ENCODE results near the gene CCDC169. TPM values are rescaled to one million over a fixed set of nuclear protein-coding genes. Genes with fewer than 3 reads are reported as not detected.
"Not testable (repeated sequence)": the region's sequence is repeated elsewhere in the genome, so short reads cannot be mapped to it uniquely, and the experiment has no call there.

CCDC169 gene
- total RNA-seq, 1 experiment from 2014 or later = not detected

DNA sequence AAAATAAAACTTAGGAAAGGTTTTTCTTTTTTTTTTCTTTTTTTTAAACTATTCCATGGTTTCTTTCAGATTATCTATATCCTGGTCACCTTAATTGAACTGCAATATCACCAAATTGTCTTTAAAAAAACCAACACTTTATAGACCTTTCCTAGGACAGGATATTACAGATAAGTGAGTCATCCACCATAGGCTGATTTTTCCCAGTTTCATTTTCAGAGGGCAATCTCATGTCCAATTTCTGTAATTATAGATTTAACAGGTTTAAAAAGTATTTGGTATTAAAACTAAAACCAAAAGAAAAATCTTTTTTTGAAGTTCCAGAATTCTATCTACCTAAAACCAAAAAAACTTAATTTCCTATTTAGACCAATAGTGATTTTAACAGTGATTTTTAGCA lies 35.4 kb upstream of the CCDC169 start:
- no peak overlapping the region for H3K4me3 ChIP-seq (replicated peaks in 1 of 2; ENCODE audit: low read depth in 1 of 2, low read length in 2 of 2)
- H2AFZ ChIP-seq (ENCODE audit: low read depth, low read length, poor library complexity, severe bottlenecking) = no peak overlapping the region
- no peaks in the 10 kb centered on the region for H3K9me2 ChIP-seq (ENCODE audit: insufficient read depth)
- no peak overlapping the region for H3K27ac ChIP-seq (ENCODE audit: low read depth, low read length)
- intact Hi-C loops (cut with micrococcal nuclease) = no loop called here
- H3K9me3 ChIP-seq (ENCODE audit: control insufficient read depth in 1 of 2, insufficient read depth in 1 of 2, low read depth in 1 of 2, low read length in 2 of 2) = peaks cover 0 to 32% of the 10 kb centered on the region in 2 experiments; a peak in 1 of 4 replicates
- ChIA-PET POLR2A (no interaction called here), CTCF (no interaction called here), RAD21 (ENCODE audit: low non-redundant PET in 1 of 2, low total read pairs in 2 of 2, uncharacterized antibody in 2 of 2, unreplicated experiment in 2 of 2) (no interaction called here)
- TF ChIP-seq SP1 (IDR thresholded peaks at IDR 0.05; ENCODE audit: low read depth) (no peak), EGR1 (IDR thresholded peaks at IDR 0.05; ENCODE audit: low read depth) (no peak), EZH2phosphoT487 (IDR thresholded peaks at IDR 0.05; ENCODE audit: borderline replicate concordance) (no peak), POLR2AphosphoS5 (IDR thresholded peaks at IDR 0.05; ENCODE audit: low read depth, low read length) (no peak), ZFX (IDR thresholded peaks at IDR 0.05) (no peak), FOSL1 (IDR thresholded peaks at IDR 0.05; ENCODE audit: low read depth) (no peak), YY1 (IDR thresholded peaks at IDR 0.05; ENCODE audit: extremely low read depth, insufficient replicate concordance, low read depth, low read length) (no peak)
- TF ChIP-seq, protein P1, sequence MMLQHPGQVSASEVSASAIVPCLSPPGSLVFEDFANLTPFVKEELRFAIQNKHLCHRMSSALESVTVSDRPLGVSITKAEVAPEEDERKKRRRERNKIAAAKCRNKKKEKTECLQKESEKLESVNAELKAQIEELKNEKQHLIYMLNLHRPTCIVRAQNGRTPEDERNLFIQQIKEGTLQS (IDR thresholded peaks at IDR 0.05) = no peak
- DNase-seq (ENCODE audit: low read depth, low spot score) = no peak
- H3K36me3 ChIP-seq (ENCODE audit: control insufficient read depth in 1 of 2, insufficient read depth in 2 of 2, low read length in 2 of 2) = no peaks in the 10 kb centered on the region
- no peak overlapping the region for H3K4me2 ChIP-seq (ENCODE audit: low read length)
- no peak overlapping the region for H3K9ac ChIP-seq (ENCODE audit: low read length)
- no peaks in the 10 kb centered on the region for H3K27me3 ChIP-seq (ENCODE audit: insufficient read depth, low read length)
- H3K4me1 ChIP-seq (ENCODE audit: control insufficient read depth in 1 of 2, insufficient read depth in 2 of 2, low read length in 2 of 2) = no peaks in the 10 kb centered on the region
- no peak for ATAC-seq
- no TSS peak for BruUV-seq (replicated peaks)
- H3K79me2 ChIP-seq (ENCODE audit: insufficient read depth, low read length) = no peaks in the 10 kb centered on the region
- H4K20me1 ChIP-seq (ENCODE audit: insufficient read depth) = no peaks in the 10 kb centered on the region

GRCh38 chr13:36332255-36332654 lies 34.6 kb upstream of the CCDC169 start:
- H3K9ac ChIP-seq (ENCODE audit: low read length); H3K79me2 ChIP-seq (ENCODE audit: insufficient read depth, low read length); intact Hi-C loops (cut with micrococcal nuclease); H3K9me2 ChIP-seq (ENCODE audit: insufficient read depth); H4K20me1 ChIP-seq (ENCODE audit: insufficient read depth); POLR2A ChIA-PET; H2AFZ ChIP-seq (ENCODE audit: low read depth, low read length, poor library complexity, severe bottlenecking); RAD21 ChIA-PET (ENCODE audit: low non-redundant PET in 1 of 2, low total read pairs in 2 of 2, uncharacterized antibody in 2 of 2, unreplicated experiment in 2 of 2); CTCF ChIA-PET; H3K27ac ChIP-seq (ENCODE audit: low read depth, low read length); ATAC-seq; H3K4me3 ChIP-seq (replicated peaks in 1 of 2; ENCODE audit: low read depth in 1 of 2, low read length in 2 of 2); H3K36me3 ChIP-seq (ENCODE audit: control insufficient read depth in 1 of 2, insufficient read depth in 2 of 2, low read length in 2 of 2); H3K4me1 ChIP-seq (ENCODE audit: control insufficient read depth in 1 of 2, insufficient read depth in 2 of 2, low read length in 2 of 2); H3K4me2 ChIP-seq (ENCODE audit: low read length); BruUV-seq (replicated peaks); H3K27me3 ChIP-seq (ENCODE audit: insufficient read depth, low read length); DNase-seq (ENCODE audit: low read depth, low spot score): not testable (repeated sequence)
- H3K9me3 ChIP-seq (ENCODE audit: control insufficient read depth in 1 of 2, insufficient read depth in 1 of 2, low read depth in 1 of 2, low read length in 2 of 2) = peaks cover 0 to 32% of the 10 kb centered on the region in 2 experiments; a peak in 1 of 4 replicates
